Stimulated activated CD4-positive, alpha-beta T cell treated with anti-CD3 and anti-CD28 coated beads, Interleukin-1b, Interleukin-23, amount 100 ng/mL, for 4 hours (primary cell): ENCODE measurements around the gene RGS16.

Experiments used
- DNase-seq, 2 donors: peaks; one replicate each; pipeline ENCODE4 v3.0.0-alpha.2; 2020; ENCODE audit warnings: low read depth in 2 of 2

The RGS16 gene

DNA sequence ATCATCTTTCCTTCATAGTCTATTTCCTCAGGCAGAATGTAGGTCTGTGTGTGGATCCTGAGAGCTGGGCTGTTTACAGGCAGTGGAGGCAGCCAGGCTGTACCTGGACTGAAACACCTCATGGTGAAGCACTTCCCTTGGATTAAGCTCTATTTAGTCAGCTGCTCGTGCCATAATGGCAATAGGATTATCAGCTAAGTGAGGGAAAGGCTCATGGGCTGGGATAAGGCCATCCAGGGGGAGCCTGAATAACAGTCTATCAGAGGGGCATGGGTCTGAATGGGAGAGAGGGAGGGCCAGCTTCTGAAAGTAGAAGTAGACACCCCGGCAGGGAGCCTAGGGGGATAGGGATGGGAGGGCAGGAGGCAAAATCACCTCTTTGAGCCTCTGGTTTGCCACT, 23.5 kb downstream of the RGS16 start:
- DNase-seq = no peak

DNA sequence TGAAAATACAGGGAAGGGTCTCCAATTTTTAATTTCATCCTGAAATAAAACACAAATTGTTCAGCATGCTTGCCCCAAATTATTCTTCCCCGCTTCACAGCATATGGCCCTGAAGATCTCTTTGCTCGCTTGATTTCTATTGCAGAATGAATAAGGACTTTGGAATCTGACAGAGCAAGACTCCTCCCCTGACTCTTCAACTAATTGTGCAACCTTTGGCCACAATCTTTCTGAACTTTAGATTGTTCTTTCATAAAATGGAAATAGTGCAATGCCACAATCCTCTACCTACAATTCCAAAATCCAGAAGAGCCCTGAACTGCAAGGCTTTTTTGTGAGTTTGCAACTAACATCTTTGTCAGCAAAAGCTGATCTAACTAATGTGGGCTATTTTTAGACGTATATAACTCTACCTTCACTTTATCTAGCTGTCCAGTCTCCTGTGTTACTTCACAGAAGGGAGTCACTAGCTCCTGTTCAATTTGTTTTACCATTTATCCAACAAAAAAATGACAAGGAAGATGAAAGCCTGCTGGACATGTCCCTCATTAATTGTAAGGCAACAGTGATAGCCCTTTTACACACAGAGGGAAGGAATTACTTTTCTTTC, 28.5 kb downstream of the RGS16 start:
- no peak for DNase-seq

- no peak for DNase-seq
These were observed 30.0 kb downstream of the RGS16 start for GRCh38 chr1:182574156-182574555.

GRCh38 chr1:182570611-182570970, 33.6 kb downstream of the RGS16 start:
- no peak for DNase-seq

DNA sequence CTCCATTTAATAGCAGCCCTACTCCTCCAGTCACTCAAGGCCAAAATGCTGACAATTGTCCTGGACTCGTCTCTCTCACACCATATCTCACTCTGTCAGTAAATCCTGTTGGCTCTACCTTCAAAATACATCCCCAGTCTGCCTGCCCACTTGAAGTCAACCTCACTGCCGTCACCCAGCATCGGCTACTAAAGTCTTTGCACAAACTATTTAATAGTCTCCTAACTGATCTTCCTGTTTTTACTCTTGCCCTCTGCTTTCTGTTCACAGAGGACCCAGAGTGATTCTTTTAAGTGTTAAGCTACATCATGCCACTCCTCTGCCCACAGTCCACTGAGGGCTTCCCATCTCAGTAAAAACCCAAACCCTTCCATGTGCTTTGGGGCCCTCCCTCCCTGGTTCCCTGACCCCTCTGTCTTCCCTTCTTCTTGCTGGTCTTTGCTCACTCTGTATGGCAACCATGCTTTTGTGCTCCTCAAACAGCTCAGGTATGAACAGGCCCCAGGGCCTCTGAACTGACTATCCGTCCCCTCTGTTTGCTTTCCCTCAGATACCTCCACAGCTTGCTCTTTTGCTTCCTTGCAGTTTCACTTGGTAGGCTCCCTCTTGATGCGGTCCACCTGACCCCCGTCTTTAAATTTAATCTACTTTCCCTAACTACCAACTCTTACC, 34.1 kb downstream of the RGS16 start:
- no peak for DNase-seq

GRCh38 chr1:182568647-182569284, 35.4 kb downstream of the RGS16 start:
- no peak for DNase-seq

GRCh38 chr1:182567629-182568028, 36.6 kb downstream of the RGS16 start:
- DNase-seq = no peak

GRCh38 chr1:182565537-182565936, 38.7 kb downstream of the RGS16 start:
- no peak for DNase-seq

DNA sequence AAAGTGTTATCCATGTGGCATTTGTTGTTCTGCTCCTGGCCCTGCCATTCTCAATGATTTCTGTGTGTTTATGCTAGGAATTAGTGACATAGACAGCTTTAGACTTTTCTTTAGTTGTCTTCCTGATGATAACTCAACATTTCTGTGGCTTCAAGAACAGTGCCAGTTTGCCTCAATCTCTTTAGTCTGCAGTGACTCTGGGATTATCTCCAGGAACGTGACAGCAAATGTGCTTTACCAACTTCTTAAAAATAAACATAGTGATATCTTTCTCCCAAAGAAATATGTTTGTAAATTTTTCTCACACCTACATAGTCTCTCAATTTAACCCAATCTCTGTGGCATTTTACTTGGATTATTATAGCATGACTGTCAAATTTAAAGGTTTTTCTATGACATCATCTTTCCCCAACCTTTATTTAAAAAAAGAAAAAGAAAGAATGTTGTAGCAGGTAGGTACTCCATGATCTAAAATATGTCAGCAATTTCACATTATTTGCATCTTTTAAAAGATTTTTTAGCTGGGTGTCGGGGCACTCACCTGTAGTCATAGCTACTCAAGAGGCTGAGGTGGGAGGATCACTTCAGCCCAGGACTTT, 39.7 kb downstream of the RGS16 start:
- no peak for DNase-seq

DNA sequence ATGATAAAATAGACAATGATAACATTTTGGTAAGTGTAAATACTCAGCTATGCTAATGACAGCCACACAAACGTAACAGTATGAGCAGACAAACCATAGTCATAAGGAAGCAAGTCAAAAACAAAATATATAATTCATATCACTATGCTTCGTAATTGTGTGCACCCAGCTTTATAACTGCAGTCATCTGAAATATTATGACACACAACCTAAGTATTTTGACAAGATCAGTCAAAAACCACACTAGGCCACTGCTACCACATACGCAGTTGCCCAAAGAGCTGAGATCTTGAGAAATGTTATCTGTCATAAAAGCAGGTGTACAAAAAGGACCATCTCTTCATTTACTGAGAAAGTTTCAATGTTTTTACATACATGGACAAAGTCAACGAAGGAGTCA, 41.1 kb downstream of the RGS16 start:
- no peak for DNase-seq

- DNase-seq = no peak
These were observed 42.7 kb downstream of the RGS16 start for GRCh38 chr1:182561456-182561855.

GRCh38 chr1:182560392-182560984, 43.7 kb downstream of the RGS16 start:
- DNase-seq = no peak

DNA sequence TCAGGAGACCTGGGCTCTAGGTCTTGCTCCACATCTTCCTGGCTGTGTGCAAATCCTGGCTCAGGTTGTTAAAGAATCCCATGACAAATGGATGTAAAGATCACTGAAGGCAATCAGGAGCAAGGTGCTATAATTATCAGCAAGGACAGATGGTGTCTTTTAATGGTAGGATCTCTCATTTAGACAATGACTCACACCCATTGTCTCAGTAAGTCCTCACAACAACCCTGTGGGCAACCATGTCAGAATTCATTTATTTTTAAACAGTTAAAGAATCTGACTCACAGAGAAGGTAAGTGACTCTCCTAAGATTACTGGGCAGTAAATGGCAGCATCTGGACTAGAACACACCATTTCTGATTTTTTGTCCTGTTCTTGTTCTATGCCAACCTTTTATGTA, 47.9 kb downstream of the RGS16 start:
- DNase-seq = no peak

GRCh38 chr1:182555493-182555892, 48.7 kb downstream of the RGS16 start:
- DNase-seq = no peak

DNA sequence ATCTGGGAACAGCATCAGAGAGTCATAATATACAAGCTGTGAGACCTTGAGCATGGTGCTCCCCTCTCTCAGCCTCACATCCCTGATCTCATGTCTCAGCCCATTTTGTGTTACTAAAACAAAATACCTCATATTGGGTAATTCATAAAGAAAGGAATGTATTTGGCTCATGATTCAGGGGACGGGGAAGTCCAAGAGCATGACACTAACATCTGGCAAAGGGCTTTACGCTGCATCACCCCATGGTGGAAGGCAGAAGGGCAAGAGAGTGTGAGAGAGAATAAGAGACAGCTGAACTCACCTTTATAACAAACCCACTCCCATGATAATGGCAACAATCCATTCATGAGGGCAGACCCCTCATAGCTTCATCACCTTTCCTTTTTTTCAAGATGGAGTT, 51.7 kb downstream of the RGS16 start:
- no peak for DNase-seq

DNA sequence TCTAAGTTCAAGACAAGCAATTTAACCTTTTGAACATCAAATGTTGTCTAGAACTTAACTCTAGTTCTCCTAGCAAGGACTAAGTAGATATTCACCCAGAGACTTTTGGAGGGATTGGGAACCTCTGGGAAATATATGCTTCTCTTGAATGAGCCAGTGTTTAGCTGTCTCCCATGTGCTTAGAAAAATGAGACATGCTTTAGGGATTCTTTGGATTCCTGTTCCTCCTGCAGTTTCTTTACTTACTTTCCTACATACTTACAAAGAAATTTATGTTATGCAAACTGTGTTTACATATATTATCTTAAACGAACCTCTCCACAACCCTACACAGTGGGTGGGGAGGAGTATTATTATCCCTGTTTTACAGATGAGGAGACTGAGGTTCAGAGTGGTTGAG, 54.4 kb downstream of the RGS16 start:
- no peak for DNase-seq

DNA sequence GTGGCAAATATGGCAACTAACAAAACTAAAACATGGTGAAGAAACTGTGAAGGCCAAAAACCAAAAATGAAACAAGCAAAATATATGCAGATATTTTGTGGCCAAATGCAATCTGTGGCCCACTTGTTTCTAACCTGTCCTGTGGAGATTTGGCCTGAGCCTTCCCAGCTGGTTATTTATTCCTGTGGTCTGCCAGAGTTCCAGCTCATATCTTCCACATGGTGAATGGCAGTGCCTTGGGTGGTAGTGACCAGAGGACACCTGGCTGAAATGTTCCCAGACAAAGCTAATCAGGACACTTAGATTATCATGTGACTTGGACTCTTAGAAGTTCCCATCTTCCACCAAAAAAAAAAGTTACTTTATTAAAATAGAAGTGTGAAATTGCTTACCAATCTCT, 54.8 kb downstream of the RGS16 start:
- DNase-seq = no peak
